Fibroblast of mammary gland (primary cell): ENCODE results near the gene WDR86.

Experiments used
- DNase-seq: peaks from one replicate; pipeline ENCODE4 v3.0.0-alpha.2; 2010; ENCODE audit warnings: low read depth
- H3K4me3 ChIP-seq: 2 replicates; pipeline ENCODE4 v1.5.1; 2011; ENCODE audit warnings: low read depth, mild to moderate bottlenecking, low read length, moderate library complexity; ENCODE audit not compliant: control insufficient read depth
- TF ChIP-seq, protein P1 (sequence below): conservative IDR thresholded peaks from 2 replicates; pipeline ENCODE4 v1.5.1; 2011; ENCODE audit warnings: low read depth, low read length, inconsistent platforms; ENCODE audit not compliant: control insufficient read depth, insufficient read depth

WDR86 gene

DNA sequence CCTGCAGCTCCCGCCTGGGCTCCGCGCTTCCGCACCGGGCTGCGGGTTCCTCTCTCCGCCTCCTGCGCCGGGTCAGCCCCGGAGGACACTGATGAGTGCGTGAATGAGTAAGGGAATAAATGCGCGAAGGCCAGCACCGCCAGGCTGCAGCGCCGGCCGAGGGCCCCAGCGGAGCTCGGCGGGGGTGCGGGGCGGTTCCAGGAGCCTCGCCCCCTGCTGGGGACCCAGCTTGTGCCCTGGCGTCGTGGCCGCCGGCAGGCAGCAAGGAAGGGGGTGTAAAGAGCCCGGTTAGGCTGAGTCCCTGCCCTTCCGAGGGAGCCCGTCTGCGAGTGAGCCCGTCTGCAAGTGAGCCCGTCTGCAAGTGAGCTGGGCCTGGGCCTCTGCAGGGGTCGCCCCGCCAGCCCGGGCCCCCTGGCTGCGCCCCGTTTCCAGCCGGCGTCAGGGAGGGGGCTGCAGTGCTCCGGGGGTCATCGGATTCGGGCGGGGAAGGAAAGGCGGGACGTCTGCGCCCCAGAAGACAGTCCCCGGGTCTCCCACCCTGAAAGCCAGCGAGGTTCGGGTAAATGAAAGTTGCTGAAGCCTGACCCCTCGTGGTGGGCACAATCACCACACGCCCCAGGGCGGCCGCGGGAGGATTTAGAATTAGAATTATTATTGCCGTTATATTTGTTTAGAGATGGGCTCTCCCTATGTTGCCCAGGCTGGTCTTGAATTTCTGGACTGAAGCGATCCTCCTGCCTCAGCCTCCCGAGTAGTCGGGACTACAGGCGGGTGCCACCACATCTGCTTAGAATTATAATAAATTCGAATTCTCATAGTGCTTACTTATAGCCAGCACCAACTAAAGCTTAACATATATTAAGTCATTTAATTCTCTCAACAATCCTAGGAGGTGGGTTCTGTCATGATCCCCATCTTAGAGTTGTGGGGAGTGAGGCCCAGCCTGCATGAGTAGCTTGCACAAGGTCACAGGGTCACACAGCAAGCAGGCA, 38.7 kb upstream of the WDR86 start:
- peak; percentile 59 for DNase-seq
- H3K4me3 ChIP-seq = peak overlapping the region; percentile 45
- TF ChIP-seq, protein P1, sequence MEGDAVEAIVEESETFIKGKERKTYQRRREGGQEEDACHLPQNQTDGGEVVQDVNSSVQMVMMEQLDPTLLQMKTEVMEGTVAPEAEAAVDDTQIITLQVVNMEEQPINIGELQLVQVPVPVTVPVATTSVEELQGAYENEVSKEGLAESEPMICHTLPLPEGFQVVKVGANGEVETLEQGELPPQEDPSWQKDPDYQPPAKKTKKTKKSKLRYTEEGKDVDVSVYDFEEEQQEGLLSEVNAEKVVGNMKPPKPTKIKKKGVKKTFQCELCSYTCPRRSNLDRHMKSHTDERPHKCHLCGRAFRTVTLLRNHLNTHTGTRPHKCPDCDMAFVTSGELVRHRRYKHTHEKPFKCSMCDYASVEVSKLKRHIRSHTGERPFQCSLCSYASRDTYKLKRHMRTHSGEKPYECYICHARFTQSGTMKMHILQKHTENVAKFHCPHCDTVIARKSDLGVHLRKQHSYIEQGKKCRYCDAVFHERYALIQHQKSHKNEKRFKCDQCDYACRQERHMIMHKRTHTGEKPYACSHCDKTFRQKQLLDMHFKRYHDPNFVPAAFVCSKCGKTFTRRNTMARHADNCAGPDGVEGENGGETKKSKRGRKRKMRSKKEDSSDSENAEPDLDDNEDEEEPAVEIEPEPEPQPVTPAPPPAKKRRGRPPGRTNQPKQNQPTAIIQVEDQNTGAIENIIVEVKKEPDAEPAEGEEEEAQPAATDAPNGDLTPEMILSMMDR = peak; percentile 73

DNA sequence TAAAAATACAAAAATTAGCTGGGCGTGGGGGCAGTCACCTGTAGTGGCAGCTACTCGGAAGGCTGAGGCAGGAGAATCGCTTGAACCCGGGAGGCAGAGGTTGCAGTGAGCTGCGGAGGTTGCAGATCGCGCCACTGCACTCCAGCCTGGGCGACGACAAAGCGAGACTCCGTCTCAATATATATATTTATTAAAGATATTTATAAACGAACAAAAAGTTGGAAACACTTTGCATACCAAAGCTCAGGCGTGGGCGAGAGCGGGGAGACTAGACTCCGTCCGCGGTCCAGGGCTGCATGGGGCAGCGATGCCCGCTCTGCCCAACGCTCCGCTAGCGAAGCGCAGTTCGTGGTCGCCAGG, 38.0 kb upstream of the WDR86 start:
- DNase-seq = no peak
- peak overlapping the region; percentile 28 for H3K4me3 ChIP-seq
- TF ChIP-seq, protein P1 = no peak

DNA sequence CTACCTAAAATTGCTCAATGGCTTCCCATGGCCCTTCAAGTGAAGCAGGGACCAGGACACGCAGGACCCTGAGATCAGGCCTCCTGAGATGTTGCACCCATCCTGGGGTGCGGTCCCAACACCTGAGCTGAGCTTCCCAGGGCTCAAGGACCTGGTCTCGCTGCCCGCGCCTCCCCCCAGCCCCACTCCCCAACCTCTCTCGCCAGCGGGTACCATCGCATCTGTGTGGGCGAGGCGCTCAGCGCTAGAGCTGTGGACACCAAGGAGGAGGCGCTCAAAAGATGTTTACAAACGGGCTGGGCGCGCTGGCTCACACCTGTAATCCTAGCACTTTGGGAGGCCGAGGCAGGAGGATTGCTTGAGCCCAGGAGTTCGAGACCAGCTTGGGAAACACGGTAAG, 37.5 kb upstream of the WDR86 start:
- TF ChIP-seq, protein P1 = no peak
- DNase-seq = no peak
- H3K4me3 ChIP-seq = no peak overlapping the region

DNA sequence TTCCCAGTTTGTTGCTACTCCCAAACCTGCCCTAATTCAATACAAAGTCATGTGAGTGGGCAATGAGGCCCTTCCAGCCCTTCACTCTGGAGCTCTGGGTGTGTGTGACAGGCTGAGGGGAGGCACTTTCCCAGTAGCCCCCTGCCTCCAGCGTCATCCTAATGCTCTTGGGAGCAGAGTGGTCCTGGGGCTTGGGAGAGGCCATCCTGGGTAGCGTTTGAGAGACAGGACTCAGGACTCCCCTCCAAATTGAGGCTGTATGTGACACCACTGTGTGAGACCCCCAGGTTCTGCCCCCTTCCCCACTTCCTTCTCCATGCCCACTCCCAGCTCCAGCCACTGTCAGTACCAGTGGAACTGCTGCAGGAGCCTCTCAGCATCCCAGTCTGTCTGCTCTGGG, 36.6 kb upstream of the WDR86 start:
- no peak for DNase-seq
- H3K4me3 ChIP-seq = no peak overlapping the region
- TF ChIP-seq, protein P1 = no peak

DNA sequence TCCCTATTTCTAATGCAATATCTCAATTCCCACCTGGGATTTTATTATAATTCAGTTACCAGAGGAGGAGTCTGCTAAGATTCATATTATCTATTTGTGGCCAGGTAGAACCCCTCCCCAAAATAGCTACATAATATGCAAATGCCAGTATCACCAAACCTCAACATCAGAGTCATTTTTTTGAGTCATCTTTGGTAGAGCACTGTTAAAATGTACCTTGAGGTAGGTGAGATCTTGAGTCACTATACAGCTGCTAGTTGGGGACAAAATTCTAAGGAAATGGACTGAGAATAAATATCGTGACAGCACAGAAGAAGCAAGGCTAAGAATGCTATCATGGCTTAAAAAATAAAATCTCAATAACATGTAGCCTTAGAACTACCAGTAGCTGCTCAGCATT, 34.8 kb upstream of the WDR86 start:
- TF ChIP-seq, protein P1 = no peak
- no peak overlapping the region for H3K4me3 ChIP-seq
- no peak for DNase-seq

DNA sequence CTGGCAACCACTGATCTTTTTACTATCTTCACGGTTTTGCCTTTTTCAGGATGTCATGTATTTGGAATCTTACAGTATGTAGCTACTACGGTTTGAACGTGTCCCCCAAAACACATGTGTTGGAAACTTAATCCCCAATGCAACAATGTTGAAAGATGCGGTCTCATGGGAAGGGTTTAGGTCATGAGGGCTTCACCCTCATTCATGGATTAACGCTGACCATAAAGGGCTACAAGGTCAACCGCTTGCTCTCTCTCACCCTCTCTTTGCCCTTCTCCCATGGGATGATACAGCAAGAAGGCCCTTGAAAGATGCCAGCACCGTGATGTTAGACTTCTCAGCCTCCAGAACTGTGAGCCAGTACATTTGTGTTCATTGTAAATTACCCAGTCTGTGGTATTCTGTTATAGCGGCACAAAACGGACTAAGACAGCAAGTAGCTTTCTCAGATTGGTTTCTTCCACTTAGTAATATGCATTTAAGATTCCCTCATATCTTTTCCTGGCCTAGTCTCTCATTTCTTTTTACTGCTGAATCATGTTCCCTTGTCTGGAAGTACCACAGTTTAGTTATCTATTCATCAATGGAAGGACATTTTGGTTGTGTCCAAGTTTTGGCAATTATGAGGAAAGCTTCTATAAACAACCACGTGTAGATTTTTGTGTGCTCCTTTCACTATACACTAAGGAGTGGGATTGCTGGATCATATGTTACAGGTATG, 33.1 kb upstream of the WDR86 start:
- peak; percentile 35 for DNase-seq
- TF ChIP-seq, protein P1 = no peak
- no peak overlapping the region for H3K4me3 ChIP-seq
